ENCODE results near the gene NR2F6.
A peak's percentile ranks its signal among the peaks of the same experiment; 100 is the strongest.

Gene NR2F6

DNA sequence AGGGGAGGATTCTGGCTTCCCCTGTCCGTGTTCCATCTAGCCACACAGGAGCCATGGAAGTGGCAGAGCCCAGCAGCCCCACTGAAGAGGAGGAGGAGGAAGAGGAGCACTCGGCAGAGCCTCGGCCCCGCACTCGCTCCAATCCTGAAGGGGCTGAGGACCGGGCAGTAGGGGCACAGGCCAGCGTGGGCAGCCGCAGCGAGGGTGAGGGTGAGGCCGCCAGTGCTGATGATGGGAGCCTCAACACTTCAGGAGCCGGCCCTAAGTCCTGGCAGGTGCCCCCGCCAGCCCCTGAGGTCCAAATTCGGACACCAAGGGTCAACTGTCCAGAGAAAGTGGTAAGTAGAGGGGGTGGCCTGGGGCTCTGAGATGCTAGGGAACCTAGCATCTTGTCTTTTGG, 23.0 kb upstream of the NR2F6 start:
- Histone ChIP-seq H3K4me3 (ENCODE audit: severe bottlenecking) (no peak overlapping the region), H3K4me1 (ENCODE audit: insufficient read depth, poor library complexity, severe bottlenecking) (peaks cover 5% of the 10 kb centered on the region), H3K27ac (ENCODE audit: poor library complexity, severe bottlenecking) (peak overlapping the region; percentile 73), H3K27me3 (ENCODE audit: insufficient read depth, poor library complexity, severe bottlenecking) (no peaks in the 10 kb centered on the region), H3K9me3 (ENCODE audit: severe bottlenecking) (no peaks in the 10 kb centered on the region), H3K36me3 (ENCODE audit: low read depth) (peaks cover 35% of the 10 kb centered on the region)
- no peak for TF ChIP-seq CTCF (IDR thresholded peaks at IDR 0.05; ENCODE audit: poor library complexity, severe bottlenecking)
- DNase-seq (ENCODE audit: low spot score) (no peak), ATAC-seq (ENCODE audit: low read depth) (no peak)

DNA sequence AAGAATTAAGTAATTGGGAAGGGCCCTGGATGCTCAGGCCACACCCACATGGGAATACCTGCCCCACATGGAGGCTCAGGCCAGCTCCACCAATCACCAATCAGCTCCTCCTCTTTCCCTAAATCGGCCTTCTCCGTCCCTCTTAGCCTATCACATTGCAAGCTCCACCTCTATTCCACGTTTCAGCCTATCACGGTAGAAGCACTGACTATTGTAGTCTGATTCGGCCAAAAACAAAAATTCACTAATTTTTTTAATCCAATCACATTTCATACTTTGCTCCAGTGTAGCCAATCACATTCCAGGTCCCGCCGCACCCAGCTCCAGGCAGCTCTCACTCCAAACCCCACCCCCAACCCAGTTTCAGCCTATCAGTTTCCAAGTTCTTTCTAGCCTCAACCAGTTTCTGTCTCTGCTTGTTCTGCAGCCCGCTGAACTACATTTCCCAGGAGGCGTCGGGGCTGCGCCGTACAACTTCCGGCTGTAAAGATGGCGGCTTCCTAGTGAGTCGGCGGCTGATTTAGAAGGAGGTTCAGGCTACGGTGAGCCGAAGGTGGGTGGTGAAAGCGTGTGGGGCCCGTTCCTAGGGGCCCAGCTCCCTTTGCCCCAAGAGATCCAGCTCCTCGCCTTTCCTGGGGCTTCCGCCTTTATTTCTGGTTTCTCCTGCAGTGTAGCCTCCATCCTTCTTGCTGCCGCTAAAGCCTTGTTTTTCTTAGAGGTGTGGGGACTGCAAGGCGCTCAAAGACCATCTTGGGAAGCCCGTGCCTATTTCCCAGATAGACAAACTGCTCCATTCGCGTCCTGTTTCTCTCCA, 21.5 kb upstream of the NR2F6 start, which contains the start of gene BABAM1:
Gene BABAM1 (plus strand): TSS at position 469 of the 814 bp plus-strand sequence. CDS start 1,364 bp downstream, outside the sequence.
- DNase-seq (ENCODE audit: low spot score) (peak; percentile 97), ATAC-seq (ENCODE audit: low read depth) (peak; percentile 95)
- no peak for TF ChIP-seq CTCF (IDR thresholded peaks at IDR 0.05; ENCODE audit: poor library complexity, severe bottlenecking)
- Histone ChIP-seq H3K36me3 (ENCODE audit: low read depth) (peaks cover 28% of the 10 kb centered on the region), H3K9me3 (ENCODE audit: severe bottlenecking) (no peaks in the 10 kb centered on the region), H3K27ac (ENCODE audit: poor library complexity, severe bottlenecking) (peak within 1 kb of the TSS; percentile 73), H3K27me3 (ENCODE audit: insufficient read depth, poor library complexity, severe bottlenecking) (no peaks in the 10 kb centered on the region), H3K4me1 (ENCODE audit: insufficient read depth, poor library complexity, severe bottlenecking) (peaks cover 5% of the 10 kb centered on the region), H3K4me3 (ENCODE audit: severe bottlenecking) (peak within 1 kb of the TSS; percentile 71)

DNA sequence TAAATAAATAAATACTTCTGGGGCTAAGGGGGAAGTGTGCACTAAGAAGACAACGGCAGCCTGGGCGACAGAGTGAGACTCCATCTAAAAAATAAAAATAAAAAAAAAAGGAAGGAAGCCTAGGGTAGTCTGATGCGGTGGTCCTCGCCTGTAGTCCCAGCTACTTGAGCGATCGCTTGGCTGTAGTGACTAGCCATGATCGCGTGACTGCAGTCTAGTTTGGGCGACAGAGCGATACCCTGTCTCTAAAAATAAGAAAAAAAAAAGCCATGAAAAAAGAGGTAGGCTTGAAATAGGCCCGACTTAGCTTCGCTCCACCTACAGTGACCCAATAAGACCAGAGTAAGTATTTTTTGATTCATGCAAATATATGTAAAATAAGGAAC, 20.9 kb upstream of the NR2F6 start:
- no peak overlapping the region for H3K4me3 ChIP-seq (ENCODE audit: severe bottlenecking)
- no peak for DNase-seq (ENCODE audit: low spot score)
- H3K27me3 ChIP-seq (ENCODE audit: insufficient read depth, poor library complexity, severe bottlenecking): no peaks in the 10 kb centered on the region

GRCh38 chr19:17266026-17266425, 20.3 kb upstream of the NR2F6 start:
- ATAC-seq (ENCODE audit: low read depth) (no peak), DNase-seq (ENCODE audit: low spot score) (no peak)
- TF ChIP-seq CTCF (IDR thresholded peaks at IDR 0.05; ENCODE audit: poor library complexity, severe bottlenecking): no peak
- no peaks in the 10 kb centered on the region for H3K27me3 ChIP-seq (ENCODE audit: insufficient read depth, poor library complexity, severe bottlenecking)
- peak overlapping the region; percentile 73 for H3K27ac ChIP-seq (ENCODE audit: poor library complexity, severe bottlenecking)
- H3K4me3 ChIP-seq (ENCODE audit: severe bottlenecking): no peak overlapping the region
- H3K36me3 ChIP-seq (ENCODE audit: low read depth): peaks cover 18% of the 10 kb centered on the region; the same call in 1 of the 2 replicates
- peaks cover 5% of the 10 kb centered on the region for H3K4me1 ChIP-seq (ENCODE audit: insufficient read depth, poor library complexity, severe bottlenecking)
- no peaks in the 10 kb centered on the region for H3K9me3 ChIP-seq (ENCODE audit: severe bottlenecking)

More for the DNA sequence above, 20.9 kb upstream of the NR2F6 start:
- TF ChIP-seq CTCF (IDR thresholded peaks at IDR 0.05; ENCODE audit: poor library complexity, severe bottlenecking): no peak
- no peak for ATAC-seq (ENCODE audit: low read depth)
- H3K27ac ChIP-seq (ENCODE audit: poor library complexity, severe bottlenecking): peak overlapping the region; percentile 73
- H3K4me1 ChIP-seq (ENCODE audit: insufficient read depth, poor library complexity, severe bottlenecking): peaks cover 5% of the 10 kb centered on the region
- H3K9me3 ChIP-seq (ENCODE audit: severe bottlenecking): no peaks in the 10 kb centered on the region
- peaks cover 24% of the 10 kb centered on the region for H3K36me3 ChIP-seq (ENCODE audit: low read depth)

GRCh38 chr19:17264641-17264979, 18.9 kb upstream of the NR2F6 start, which contains the start of gene USHBP1:
Gene USHBP1 (minus strand): TSS chr19:17264745. CDS start chr19:17264299, 446 bp downstream.
- no peak for TF ChIP-seq CTCF (IDR thresholded peaks at IDR 0.05; ENCODE audit: poor library complexity, severe bottlenecking)
- no peaks in the 10 kb centered on the region for H3K9me3 ChIP-seq (ENCODE audit: severe bottlenecking)
- ATAC-seq (ENCODE audit: low read depth): no peak
- H3K27ac ChIP-seq (ENCODE audit: poor library complexity, severe bottlenecking): no peak within 1 kb of the TSS
- H3K4me3 ChIP-seq (ENCODE audit: severe bottlenecking): no peak within 1 kb of the TSS
- H3K36me3 ChIP-seq (ENCODE audit: low read depth): peaks cover 12% of the 10 kb centered on the region; the same call in 1 of the 2 replicates
- no peak for DNase-seq (ENCODE audit: low spot score)
- no peaks in the 10 kb centered on the region for H3K27me3 ChIP-seq (ENCODE audit: insufficient read depth, poor library complexity, severe bottlenecking)
- H3K4me1 ChIP-seq (ENCODE audit: insufficient read depth, poor library complexity, severe bottlenecking): peaks cover 5% of the 10 kb centered on the region

Measured in RWPE2 (cell line).